Keratinocyte (primary cell): ENCODE results near the gene RIBC1.

Source experiments
- EZH2 ChIP-seq: IDR thresholded peaks from one replicate; pipeline ENCODE4 v1.6.1; 2012; ENCODE audit warnings: inconsistent platforms, mild to moderate bottlenecking, low read length, moderate library complexity
- TF ChIP-seq, protein P1 (sequence below), 3 experiments: IDR thresholded peaks in 1 of 3; conservative IDR thresholded peaks in 1 of 3; optimal IDR thresholded peaks in 1 of 3; 2 replicates in 2 of 3; 3 replicates in 1 of 3; pipeline versions ENCODE3 to v1.5.1; 2011; ENCODE audit warnings: low read length in 3 of 3, mild to moderate bottlenecking in 3 of 3, moderate library complexity in 2 of 3, control low read depth in 1 of 3, inconsistent platforms in 1 of 3; ENCODE audit not compliant: insufficient read depth in 2 of 3; ENCODE audit errors: extremely low read depth in 1 of 3

- TF ChIP-seq, protein P1, sequence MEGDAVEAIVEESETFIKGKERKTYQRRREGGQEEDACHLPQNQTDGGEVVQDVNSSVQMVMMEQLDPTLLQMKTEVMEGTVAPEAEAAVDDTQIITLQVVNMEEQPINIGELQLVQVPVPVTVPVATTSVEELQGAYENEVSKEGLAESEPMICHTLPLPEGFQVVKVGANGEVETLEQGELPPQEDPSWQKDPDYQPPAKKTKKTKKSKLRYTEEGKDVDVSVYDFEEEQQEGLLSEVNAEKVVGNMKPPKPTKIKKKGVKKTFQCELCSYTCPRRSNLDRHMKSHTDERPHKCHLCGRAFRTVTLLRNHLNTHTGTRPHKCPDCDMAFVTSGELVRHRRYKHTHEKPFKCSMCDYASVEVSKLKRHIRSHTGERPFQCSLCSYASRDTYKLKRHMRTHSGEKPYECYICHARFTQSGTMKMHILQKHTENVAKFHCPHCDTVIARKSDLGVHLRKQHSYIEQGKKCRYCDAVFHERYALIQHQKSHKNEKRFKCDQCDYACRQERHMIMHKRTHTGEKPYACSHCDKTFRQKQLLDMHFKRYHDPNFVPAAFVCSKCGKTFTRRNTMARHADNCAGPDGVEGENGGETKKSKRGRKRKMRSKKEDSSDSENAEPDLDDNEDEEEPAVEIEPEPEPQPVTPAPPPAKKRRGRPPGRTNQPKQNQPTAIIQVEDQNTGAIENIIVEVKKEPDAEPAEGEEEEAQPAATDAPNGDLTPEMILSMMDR (optimal IDR thresholded peaks at IDR 0.05 in 1 of 3, IDR thresholded peaks at IDR 0.05 in 1 of 3, conservative IDR thresholded peaks at IDR 0.05 in 1 of 3; ENCODE audit: extremely low read depth in 1 of 3, insufficient read depth in 2 of 3, low read length in 3 of 3), result peak in 1 of 3 experiments; percentile 7
- TF ChIP-seq EZH2, result no peak
Measured at GRCh38 chrX:53441531-53442321, 19.1 kb downstream of the RIBC1 start.
